NCI-H82 (cell line): ENCODE measurements around the gene GPBAR1.

Source experiments
- DNase-seq: peaks from one replicate; lab custom pipeline; 2025; lab: John Stamatoyannopoulos, UW

GPBAR1 gene, protein sequence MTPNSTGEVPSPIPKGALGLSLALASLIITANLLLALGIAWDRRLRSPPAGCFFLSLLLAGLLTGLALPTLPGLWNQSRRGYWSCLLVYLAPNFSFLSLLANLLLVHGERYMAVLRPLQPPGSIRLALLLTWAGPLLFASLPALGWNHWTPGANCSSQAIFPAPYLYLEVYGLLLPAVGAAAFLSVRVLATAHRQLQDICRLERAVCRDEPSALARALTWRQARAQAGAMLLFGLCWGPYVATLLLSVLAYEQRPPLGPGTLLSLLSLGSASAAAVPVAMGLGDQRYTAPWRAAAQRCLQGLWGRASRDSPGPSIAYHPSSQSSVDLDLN

DNA sequence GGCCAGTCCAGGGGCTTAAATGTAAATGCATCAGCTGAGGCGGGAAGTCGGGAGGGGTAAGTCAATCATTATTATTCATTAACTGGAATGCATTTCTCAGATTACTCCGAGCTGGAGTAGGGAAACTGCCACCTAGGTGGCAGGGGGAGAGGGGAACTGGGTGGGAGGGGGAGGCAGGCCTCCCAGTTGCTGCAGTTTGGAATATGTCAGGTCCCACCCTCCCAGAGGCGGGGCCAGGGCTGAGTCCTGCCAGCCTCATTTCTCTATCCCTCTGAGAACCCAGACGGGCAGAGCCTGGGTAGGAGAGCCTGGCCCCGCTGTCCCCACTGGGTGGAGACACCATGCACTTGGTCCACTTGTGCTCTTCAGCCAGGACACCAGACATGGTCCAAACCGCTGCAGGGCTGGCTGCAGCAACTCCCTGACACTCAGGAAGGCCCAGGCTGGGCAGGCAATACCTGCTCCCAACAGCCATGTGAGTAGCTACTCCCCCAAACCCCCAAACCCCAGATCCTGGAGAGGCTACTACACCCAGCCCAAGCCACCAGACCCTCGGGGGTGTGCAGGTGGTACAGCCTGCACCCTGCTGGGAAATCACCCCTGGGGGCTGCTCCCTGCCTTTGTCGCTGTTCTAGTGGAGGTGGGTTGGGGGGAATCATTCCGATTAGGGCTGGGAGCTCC is at the start of gene GPBAR1:
Gene GPBAR1, plus strand, starts transcription at position 274 of the 681 bp plus-strand sequence. CDS start 1,710 bp downstream, outside the sequence.
- DNase-seq = peak; percentile 55

DNA sequence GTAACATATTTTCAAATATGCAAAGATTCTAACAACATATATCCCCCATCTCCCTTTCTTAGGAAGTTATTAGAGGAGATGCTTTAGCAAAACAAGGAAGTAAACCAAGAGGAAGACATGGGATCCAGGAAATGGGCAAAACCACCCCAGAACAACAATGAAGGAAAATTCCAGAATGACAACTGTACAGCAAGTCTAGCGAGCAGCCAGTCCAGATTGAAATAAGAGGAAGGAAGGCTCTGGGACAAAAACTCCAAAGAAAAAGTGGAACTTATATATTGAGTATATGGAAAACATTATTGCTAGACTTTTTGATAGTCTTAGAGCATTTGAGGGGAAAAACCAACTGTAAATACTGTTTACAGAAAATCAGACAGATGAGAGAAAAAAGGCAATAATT is 46.7 kb upstream of the GPBAR1 start:
- no peak for DNase-seq

DNA sequence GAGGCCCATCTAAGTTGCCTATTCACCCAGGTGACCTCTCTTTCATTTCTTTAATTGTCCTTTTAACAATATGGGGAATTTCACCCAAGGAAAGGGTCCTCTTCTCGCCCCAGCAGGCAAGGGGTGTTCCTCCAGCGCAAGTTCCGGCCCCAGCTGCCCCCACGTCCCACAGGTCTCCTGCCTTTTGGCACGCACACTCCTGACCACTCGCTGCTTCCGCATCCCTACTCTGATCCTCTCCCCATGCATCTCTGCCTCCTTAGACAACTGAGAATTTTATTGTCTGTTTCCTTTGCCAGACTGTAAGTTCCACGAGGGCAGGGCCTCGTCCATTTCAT is 44.5 kb upstream of the GPBAR1 start:
- peak; percentile 49 for DNase-seq

DNA sequence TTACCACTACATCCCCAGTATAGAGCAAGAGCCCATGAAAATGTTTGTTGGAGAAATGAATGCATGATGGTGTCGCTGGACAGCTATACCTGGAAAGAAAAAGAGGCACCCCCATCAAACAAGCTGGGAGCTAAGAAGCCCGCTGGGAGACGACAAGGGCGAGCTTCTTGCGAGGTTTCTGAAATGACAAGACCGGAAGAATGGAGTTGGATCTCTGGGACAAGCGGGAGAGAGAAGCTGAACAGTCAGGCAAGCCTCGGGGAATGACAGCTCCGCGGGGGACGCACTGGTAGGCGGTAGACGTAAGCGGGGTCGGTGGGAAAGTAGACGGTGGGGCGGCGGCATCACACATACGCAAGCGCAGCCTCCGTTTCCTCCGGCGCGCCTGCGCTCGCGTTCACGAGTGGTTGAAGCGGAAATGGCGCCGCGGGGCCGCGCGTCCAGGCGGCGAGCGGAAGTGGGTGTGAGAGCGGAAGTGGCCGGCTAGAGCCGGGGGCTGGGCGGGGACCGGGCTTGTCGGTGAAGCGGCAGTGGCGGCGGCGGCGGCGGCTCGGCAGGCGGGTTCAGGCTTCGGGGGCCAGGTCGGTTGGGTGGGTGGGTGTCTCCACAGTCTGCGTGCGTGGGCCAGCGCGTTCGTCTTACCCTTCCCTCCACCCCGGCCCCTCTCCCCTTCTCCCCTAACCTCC is 44.0 kb upstream of the GPBAR1 start, which contains the start of gene ARPC2:
Gene ARPC2, plus strand, starts transcription at position 516 of the 686 bp plus-strand sequence. CDS start 282 bp downstream, outside the sequence.
- DNase-seq = peak; percentile 96

DNA sequence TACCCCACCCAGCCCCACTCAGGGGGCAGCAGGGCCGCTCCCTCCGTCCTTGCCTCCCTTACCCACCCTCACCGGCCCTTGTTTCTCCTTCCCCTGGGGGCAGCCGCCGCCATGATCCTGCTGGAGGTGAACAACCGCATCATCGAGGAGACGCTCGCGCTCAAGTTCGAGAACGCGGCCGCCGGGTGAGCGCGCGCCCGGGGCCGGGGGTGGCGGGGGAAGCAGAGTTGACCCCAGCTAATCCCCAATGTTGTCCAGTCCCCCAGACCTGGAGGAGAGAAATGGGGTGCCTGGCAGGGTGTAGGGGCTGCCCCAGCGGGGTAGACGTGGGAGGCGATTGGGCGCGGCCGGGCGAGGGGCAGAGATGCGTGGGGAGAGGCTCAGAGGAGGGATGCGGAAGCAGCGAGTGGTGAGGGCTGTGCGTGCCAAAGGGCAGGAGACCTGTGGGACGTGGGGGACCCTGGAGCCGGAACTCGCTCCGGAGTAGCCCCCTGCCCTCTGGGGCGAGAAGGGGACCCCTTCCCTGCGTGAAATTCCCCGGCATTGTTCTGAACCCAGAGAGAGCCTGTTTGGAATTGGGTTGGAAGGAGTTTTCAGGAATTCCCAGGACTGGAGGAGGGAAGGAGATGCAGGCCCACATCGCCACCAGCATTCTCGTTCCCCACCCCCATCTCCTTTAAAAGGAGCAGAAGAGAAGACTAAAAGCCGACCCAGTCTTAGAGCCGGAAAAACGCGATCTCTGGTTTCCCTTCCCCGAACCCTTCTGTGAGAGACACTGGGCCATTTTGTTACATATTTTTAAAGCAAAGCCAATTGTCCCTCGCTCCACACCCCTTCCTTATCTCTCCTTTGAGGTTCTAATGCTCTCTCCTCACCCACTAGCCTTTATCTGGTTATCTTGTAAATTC is 43.2 kb upstream of the GPBAR1 start:
- peak; percentile 49 for DNase-seq

DNA sequence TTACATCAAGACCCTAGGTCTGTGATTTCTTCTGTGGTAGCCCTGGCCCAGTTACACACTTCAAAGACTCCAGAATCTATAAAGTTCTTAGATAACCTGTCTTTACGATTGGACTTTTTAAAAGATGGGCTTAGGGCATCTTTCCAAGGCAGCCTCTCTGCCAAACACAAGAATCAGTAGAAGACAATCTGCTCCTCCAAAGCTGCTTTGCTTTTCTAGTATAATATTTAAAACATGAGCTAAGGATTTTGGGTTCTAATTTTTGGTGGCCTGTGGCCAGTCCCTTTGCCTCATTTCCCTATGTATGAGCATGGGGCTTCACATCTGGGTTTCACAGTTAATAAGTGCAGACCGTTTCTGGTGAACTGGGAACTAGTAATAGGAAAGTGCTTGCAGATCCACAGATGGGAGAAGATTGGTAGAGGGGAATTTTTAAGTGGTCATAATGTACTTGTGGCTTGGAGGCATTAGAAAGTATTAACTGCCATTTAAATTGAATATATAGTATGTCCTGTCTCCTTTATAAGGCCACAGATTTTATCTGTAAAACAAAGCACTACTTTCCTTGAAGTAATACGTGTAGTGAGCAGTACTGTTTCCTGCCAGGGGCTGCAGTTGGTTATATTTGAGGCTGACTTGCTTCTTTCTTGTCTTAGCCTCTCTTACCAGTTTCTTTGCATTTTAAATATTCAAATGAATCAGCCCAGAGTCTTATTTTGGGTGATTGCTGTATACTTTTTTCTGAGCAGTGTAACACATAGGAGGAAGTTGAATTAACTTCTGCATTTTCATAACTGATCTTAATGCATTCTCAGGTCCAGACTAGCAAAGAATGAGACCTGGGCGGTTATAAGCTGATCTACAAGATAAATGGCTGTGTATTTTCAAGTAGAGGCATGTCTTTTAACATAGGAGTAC is 42.3 kb upstream of the GPBAR1 start:
- DNase-seq = no peak

DNA sequence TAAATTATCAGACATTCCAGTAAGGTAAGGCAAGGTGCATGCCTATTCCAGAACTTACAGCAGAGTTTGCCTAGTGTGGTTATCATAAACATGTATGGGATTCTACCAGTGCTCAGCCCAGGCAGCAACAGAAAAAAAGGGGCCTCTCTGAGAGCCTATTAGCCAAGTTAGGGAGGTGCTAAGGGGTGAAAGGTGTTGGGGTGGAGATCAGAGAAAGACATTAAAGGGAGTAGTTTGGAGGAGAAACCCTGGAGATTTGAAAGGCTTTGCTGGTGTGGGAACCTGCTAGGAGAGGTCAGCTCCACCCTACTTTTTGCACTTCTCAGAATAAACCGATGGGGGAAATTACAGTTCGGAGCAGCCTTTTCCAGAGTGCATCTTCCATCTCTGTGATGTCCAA is 40.9 kb upstream of the GPBAR1 start:
- DNase-seq = no peak

DNA sequence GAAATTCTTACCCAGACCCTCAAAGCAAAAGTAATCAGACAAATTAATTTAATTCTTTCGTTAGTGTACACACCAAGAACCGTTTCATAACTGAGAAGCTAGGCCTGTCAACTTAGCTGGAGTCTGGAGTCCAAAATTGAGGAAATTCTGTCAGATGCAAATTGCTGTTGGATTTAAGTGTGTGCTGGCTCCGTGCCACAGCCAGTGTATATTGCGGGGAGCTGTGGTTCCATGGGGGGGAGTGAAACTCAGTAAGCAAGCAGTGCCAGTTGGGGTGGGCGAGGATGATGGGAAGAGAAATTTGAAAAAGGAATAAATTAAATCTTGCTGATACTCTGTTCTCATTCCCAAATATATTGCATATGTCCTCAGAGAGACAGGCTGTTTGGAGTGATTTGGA is 39.8 kb upstream of the GPBAR1 start:
- no peak for DNase-seq

DNA sequence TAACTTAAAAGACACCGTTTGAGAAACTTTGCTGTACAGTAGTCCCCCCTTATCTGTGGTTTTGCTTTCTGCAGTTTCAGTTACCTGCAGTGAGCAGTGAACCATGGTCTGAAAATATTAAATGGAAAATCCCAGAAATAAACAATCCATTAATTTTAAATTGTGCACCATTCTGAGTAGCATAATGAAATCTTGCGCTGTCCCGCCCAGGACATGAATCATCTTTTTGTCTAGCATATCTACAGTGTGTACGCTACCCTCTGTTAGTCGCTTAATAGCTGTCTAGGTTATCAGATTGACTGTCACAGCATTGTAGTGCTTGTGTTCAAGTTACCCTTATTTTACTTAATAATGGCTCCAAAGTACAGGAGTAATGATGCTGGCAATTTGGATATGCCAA is 37.8 kb upstream of the GPBAR1 start:
- no peak for DNase-seq

DNA sequence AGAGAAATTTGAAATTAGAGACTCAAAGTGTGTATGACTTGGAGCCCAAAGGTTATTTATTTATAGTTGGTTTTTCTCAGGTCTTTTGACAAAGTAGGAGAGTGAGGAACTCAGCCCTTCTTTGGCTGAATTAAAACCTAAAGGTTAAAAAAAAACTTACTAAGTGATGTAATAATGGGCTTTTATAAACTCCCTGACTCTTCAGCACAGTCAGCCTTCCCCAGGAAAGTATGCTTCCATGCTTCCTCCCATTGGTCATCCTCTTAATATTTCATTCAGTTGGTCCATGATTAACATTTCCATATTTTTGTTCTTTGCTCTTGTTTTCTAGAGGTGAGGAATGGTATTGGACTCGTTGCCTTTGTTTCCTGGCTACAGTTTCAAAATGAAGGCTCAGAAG is 36.6 kb upstream of the GPBAR1 start:
- DNase-seq = no peak

DNA sequence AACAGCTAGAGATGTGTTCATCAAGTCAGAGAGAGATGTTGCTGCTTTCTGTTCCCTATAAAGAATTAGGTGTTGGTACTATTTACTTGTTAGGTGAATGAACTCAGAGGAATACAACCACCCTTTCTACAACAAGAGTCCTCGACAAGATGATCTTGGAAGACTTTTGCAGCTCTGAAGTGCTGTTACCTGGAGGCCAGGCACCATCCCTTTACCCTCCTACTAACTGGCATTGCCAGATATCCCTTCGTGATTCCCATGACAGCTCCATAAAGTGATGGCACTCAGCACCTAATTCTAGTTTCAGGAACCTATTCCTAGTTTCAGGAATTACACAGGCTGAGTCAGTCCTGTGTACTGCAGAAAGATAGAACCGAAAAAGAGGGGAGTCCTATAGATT is 33.9 kb upstream of the GPBAR1 start:
- no peak for DNase-seq

DNA sequence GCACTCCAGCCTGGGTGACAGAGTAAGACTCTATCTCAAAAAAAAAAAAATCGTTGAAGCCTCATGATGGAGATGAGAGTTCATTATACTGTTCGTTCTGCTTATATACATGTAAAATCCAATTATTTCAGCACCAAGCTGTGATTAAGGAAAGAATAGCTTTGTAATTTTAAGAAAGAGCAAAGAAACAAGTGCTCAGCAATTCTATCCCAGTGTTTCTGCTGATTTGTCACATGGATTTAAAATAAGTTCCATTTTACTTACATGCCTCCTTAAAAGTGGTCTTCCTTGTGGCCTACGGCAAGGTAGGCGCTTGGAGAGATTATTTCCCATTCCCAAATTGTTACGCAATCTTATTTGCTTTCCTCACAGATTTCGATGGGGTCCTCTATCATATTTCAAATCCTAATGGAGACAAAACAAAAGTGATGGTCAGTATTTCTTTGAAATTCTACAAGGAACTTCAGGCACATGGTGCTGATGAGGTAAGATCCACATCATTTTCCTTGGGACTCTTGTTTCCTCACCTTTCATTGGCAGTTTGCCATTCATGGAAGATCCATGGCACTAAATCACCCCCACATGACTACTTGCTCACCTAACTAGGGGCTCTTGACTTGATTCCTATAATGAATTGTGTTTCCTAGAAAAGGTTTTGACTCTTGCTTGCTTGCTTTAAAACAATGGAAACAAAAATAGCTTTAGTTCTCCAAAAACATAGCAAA is 32.3 kb upstream of the GPBAR1 start:
- DNase-seq = no peak

DNA sequence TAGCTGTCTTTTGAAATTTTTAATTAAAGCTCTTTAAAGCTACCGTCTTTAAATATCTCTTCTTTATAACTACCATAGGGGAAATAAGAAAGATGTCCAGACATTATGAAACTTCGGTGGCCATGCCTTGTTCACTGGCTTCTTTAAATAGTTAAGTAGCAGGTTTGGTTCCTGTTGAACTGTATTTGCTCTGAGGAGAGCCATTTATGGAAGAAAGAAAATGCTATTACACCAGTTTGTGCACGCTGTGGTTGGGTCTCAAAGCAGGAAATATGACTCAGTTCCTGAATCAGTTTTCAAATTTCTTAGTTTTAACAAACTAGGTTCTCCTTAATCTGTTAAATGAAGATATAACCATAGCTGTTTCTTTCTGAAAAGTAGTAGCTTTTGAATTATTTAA is 31.6 kb upstream of the GPBAR1 start:
- no peak for DNase-seq

DNA sequence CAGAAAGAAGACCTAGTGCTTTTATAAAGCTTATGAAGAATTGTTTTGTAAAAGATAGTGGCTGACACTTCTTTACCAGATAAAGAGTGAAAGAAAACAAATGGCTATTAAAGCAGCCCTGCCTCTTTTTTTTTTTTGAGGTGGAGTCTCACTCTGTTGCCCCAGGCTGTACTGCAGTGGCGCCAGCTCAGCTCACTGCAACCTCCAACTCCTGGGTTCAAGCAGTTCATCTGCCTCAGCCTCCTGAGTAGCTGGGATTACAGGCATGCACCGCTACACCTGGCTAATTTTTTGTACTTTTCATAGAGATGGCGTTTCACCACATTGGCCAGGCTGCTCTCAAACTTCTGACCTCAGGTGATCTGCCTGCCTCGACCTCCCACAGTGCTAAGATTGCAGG is 31.0 kb upstream of the GPBAR1 start:
- no peak for DNase-seq

DNA sequence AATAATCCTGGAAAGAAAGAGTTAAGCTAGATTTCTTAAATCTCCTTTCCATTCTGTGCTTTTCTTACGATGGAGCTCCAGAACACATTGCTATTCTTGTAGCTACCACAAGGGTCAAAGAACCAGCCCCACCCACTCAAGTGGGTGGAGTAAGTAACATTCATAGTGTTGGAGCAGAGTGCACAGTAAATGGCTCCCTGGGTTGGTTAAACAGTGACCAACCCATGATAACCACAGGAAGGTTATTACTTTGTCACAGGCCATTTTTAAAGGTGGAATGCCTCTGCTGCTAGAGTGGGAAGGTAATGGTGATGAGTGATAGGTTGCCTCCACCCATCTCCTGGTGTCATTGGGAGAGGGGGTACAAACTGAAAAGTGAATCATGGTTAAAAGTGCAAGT is 29.9 kb upstream of the GPBAR1 start:
- DNase-seq = peak; percentile 20

DNA sequence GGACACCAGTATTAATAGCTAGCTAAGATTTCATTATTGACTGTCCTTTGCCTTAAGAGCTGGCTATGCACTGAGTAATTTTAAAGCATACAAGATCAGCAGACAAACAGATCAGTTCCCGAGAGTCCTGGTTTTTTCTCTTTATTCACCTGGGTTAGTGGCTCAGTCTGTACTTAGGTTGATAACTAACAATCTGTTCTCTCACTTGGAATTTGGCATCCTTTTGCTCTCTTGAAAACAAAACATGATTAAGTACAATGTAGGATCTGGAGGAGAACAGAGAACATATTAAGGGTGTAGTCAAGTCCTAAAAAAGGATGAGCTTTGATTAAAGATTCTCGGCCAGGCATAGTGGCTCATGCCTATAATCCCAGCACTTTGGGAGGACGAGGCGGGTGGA is 27.3 kb upstream of the GPBAR1 start:
- DNase-seq = no peak

DNA sequence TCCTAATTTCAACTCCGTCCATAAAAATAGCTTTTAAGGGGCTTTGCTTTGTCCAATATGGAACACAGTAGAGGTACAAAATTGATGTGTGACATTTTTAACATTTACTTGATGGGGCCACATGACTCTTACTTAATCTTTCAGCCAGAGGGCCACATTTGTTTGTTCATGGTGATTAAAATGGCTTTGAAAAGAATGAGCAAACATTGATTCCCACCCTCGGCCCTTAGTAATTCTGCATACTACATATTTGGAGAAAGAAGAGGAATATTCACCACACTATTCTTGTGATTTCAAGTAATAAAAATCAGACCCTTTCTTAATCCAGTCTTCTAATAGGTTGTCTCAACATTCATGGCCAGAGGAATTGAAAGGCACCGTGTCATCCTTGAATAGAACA is 26.3 kb upstream of the GPBAR1 start:
- no peak for DNase-seq

DNA sequence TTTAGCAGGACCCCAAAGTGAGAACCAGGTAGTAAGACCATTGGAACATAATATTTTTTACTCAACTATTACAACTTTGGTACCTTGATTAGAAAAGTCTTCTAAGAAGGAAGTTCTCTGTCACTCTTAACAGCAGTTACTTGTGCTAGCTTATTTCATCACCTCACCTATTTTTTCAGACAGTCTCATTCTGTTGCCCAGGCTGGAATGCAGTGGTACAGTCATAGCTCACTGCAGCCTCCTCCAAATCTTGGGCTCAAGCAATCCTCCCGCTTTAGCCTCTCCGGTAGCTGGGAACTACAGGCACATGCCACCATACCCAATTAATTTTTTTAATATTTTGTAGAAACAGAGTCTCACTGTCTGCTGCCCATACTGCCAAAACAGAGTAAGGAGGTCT is 25.8 kb upstream of the GPBAR1 start:
- no peak for DNase-seq

DNA sequence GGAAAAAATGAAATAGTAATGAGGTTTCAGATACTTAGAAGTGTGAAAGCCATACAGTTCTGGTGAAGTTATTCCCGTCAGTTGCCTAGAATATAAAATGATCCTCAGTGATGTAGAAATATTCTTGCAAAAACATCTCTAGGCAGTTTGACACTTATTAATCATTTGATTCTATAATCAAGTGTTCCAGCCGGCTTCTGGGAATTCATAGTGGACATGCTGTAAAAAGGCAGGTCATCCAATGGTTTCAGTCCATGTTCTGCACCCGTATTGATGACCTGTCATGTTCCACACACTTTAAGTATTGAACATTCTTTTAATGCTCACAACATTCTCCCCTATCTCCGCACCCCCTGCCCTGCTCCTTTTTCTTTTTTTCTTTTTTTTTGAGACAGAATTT is 24.0 kb upstream of the GPBAR1 start:
- no peak for DNase-seq

DNA sequence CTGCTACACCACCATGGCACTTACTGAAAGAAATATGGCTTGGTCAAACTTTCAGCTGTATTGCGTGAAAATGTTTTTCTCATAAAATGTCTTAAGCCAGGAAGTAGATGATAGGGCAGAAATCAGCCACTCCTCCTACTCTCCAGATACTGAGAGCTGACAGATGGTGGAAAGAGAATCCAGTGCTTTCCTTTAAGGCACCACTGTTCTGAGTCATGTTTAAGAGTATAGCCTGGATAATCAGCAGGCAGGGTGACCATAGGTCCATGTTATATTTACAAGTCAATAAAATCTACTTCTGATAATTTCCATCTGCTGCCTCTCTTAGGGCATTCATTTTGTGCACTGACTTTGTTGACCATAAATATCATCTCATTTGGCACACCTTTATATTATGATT is 21.9 kb upstream of the GPBAR1 start:
- no peak for DNase-seq
